Cardiac atrium fibroblast (primary cell): Measurements from ENCODE around the gene PCDHGA10. TPM values are rescaled to one million over a fixed set of nuclear protein-coding genes. Genes with fewer than 3 reads are reported as not detected.

ENCODE experiments used
- total RNA-seq: library from RNA; depleted of rRNA; stranded (reverse); fragments of >200 nt; gene quantifications from 2 replicates; pipeline ENCODE4 v1.2.3, GENCODE V29; 2015

Gene PCDHGA10
- total RNA-seq, 1 donor from 2014 or later: 3.4 TPM

Other genes with a start within 250 kb of the PCDHGA10 start
- gene PCDHB7, start 240.3 kb upstream of the PCDHGA10 start, total RNA-seq: 0.16 and 1.1 TPM in 2 replicates
- gene PCDHB8, start 235.2 kb upstream of the PCDHGA10 start, total RNA-seq: 0.49 TPM in 1 of 2 replicates, not detected in the other
- gene PCDHB16, start 230.6 kb upstream of the PCDHGA10 start, total RNA-seq: 0.54 TPM in 1 of 2 replicates, not detected in the other
- gene PCDHB9, start 225.8 kb upstream of the PCDHGA10 start, total RNA-seq: under 0.01 TPM in 1 of 2 replicates, not detected in the other
- gene PCDHB10, start 220.6 kb upstream of the PCDHGA10 start, total RNA-seq: 0.16 and 0.18 TPM in 2 replicates
- gene PCDHB11, start 213.4 kb upstream of the PCDHGA10 start, total RNA-seq: 0.18 and 0.65 TPM in 2 replicates
- 0.16 and 0.72 TPM in 2 replicates for gene PCDHB12, start 204.3 kb upstream of the PCDHGA10 start, total RNA-seq
- gene PCDHB13, start 199.1 kb upstream of the PCDHGA10 start, total RNA-seq: 0.16 and 0.90 TPM in 2 replicates
- gene PCDHB14, start 189.6 kb upstream of the PCDHGA10 start, total RNA-seq: 0.54 and 1.5 TPM in 2 replicates
- gene PCDHB15, start 167.6 kb upstream of the PCDHGA10 start, total RNA-seq: 1.8 TPM in 2 replicates
- gene SLC25A2, start 108.9 kb upstream of the PCDHGA10 start, total RNA-seq: not detected in 2 replicates
- gene TAF7, start 92.2 kb upstream of the PCDHGA10 start, total RNA-seq: 36.6 and 51.5 TPM in 2 replicates
- 0.54 and 0.65 TPM in 2 replicates for gene PCDHGA1, start 82.5 kb upstream of the PCDHGA10 start, total RNA-seq
- gene PCDHGA2, start 74.2 kb upstream of the PCDHGA10 start, total RNA-seq: 2.5 and 5.8 TPM in 2 replicates
- 2.0 and 2.9 TPM in 2 replicates for gene PCDHGA3, start 69.2 kb upstream of the PCDHGA10 start, total RNA-seq
- 0.36 and 0.81 TPM in 2 replicates for gene PCDHGB1, start 62.9 kb upstream of the PCDHGA10 start, total RNA-seq
- 4.7 and 6.3 TPM in 2 replicates for gene PCDHGA4, start 58.0 kb upstream of the PCDHGA10 start, total RNA-seq
- 1.6 and 3.2 TPM in 2 replicates for gene PCDHGB2, start 53.0 kb upstream of the PCDHGA10 start, total RNA-seq
- gene PCDHGA5, start 48.8 kb upstream of the PCDHGA10 start, total RNA-seq: 0.32 and 2.2 TPM in 2 replicates
- 1.8 and 2.4 TPM in 2 replicates for gene PCDHGB3, start 42.7 kb upstream of the PCDHGA10 start, total RNA-seq
- 1.1 and 3.4 TPM in 2 replicates for gene PCDHGA6, start 39.1 kb upstream of the PCDHGA10 start, total RNA-seq
- 3.6 and 5.8 TPM in 2 replicates for gene PCDHGA7, start 30.2 kb upstream of the PCDHGA10 start, total RNA-seq
- 14.1 and 16.8 TPM in 2 replicates for gene PCDHGB4, start 25.3 kb upstream of the PCDHGA10 start, total RNA-seq
- 0.18 and 1.8 TPM in 2 replicates for gene PCDHGA8, start 20.4 kb upstream of the PCDHGA10 start, total RNA-seq
- gene PCDHGB5, start 15.0 kb upstream of the PCDHGA10 start, total RNA-seq: 21.7 and 22.2 TPM in 2 replicates
- 1.4 and 2.6 TPM in 2 replicates for gene PCDHGA9, start 10.2 kb upstream of the PCDHGA10 start, total RNA-seq
- 1.4 and 2.1 TPM in 2 replicates for gene PCDHGB6, start 5.0 kb upstream of the PCDHGA10 start, total RNA-seq
- gene PCDHGB7, start 4.7 kb downstream of the PCDHGA10 start, total RNA-seq: 7.8 and 14.4 TPM in 2 replicates
- gene PCDHGA11, start 8.1 kb downstream of the PCDHGA10 start, total RNA-seq: 10.2 and 12.8 TPM in 2 replicates
- gene PCDHGA12, start 17.5 kb downstream of the PCDHGA10 start, total RNA-seq: 26.7 and 27.1 TPM in 2 replicates
- 40.8 and 83.1 TPM in 2 replicates for gene PCDHGC3, start 63.0 kb downstream of the PCDHGA10 start, total RNA-seq
- under 0.01 and 0.18 TPM in 2 replicates for gene PCDHGC4, start 72.0 kb downstream of the PCDHGA10 start, total RNA-seq
- 0.54 and 0.65 TPM in 2 replicates for gene PCDHGC5, start 76.1 kb downstream of the PCDHGA10 start, total RNA-seq
- 23.6 and 26.7 TPM in 2 replicates for gene DIAPH1, start 206.0 kb downstream of the PCDHGA10 start, total RNA-seq
- 46.9 and 54.3 TPM in 2 replicates for gene HDAC3, start 223.9 kb downstream of the PCDHGA10 start, total RNA-seq
- gene RELL2, start 224.0 kb downstream of the PCDHGA10 start, total RNA-seq: 2.8 and 5.8 TPM in 2 replicates
- gene FCHSD1, start 238.4 kb downstream of the PCDHGA10 start, total RNA-seq: 15.3 and 15.7 TPM in 2 replicates